ENCODE data around the gene LHX2.

The LHX2 gene

DNA sequence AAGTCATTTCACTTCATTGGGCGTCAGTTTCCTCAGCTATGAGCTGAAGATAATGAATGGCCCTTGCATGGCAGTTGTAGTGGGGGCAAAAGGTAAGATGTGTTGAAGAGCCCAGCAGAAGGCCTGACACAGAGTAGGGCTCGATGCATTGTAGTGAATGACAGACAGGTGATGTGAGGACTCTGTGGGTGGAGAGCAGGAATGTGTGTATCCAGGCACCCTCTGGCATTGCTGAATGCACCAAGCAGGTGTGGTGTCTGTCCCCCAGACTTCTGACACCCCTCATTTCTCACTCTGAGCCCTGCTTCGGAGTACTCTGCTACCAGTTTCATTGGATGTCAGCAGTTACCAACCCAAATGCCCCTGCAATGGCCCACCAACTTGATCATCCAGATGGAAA is 22.4 kb downstream of the LHX2 start:
- Histone ChIP-seq H3K4me3 (ENCODE audit: low read length) (no peak overlapping the region), H3K9me3 (replicated peaks; ENCODE audit: insufficient read depth, low read length) (no peaks in the 10 kb centered on the region), H3K4me2 (ENCODE audit: low read depth, low read length) (no peak overlapping the region), H3K9ac (ENCODE audit: low read length) (no peak overlapping the region), H3K79me2 (ENCODE audit: low read length) (no peaks in the 10 kb centered on the region), H4K20me1 (ENCODE audit: insufficient read depth, low read length) (no peaks in the 10 kb centered on the region), H3K36me3 (replicated peaks; ENCODE audit: insufficient read depth, low read length) (no peaks in the 10 kb centered on the region), H3F3A (ENCODE audit: insufficient read depth, low read length) (no peaks in the 10 kb centered on the region), H3K9me2 (replicated peaks; ENCODE audit: insufficient read depth, low read length) (no peaks in the 10 kb centered on the region), H3K4me1 (ENCODE audit: low read length) (no peaks in the 10 kb centered on the region), H3K27me3 (replicated peaks; ENCODE audit: insufficient read depth, low read length) (no peaks in the 10 kb centered on the region), H2AFZ (ENCODE audit: low read length) (no peak overlapping the region), H3K27ac (ENCODE audit: low read length) (no peak overlapping the region)
- no peak for DNase-seq
- TF ChIP-seq EZH2 (optimal IDR thresholded peaks at IDR 0.05; ENCODE audit: low read depth, low read length): no peak
- no peak for TF ChIP-seq EZH2phosphoT487 (IDR thresholded peaks at IDR 0.05; ENCODE audit: low read length)
- no peak for TF ChIP-seq CTCF (IDR thresholded peaks at IDR 0.05; ENCODE audit: low read length)

DNA sequence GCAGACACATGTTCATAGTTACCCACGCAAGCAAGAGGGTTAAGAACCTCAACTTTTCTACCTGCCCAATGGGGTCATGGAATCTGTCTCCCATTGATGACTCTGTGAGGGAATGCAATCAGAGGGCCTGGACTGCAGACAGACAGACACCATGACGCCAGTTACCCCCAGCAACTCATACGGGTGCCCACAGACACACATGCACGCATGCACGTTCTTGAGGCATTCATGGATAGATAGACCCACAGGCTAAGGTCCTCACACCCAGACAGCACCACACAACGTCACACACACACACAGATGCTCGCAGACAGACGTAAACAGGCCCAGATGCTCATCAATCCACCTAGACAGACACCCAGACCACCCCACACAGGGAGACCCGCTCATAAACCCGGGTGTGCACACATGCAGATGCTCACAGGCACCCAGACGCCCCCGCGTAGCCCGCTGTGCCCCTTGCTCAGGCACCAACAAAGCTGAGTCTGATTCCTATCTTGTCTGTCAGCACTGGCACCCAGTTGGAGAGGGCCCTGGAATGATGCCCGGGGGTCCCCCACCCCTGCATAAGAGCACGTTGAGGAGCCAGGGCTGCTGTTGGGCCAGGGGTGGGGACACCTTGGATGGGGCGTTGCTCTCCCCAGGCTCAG is 23.6 kb downstream of the LHX2 start:
- H3K27me3 ChIP-seq (replicated peaks; ENCODE audit: insufficient read depth, low read length): no peaks in the 10 kb centered on the region

DNA sequence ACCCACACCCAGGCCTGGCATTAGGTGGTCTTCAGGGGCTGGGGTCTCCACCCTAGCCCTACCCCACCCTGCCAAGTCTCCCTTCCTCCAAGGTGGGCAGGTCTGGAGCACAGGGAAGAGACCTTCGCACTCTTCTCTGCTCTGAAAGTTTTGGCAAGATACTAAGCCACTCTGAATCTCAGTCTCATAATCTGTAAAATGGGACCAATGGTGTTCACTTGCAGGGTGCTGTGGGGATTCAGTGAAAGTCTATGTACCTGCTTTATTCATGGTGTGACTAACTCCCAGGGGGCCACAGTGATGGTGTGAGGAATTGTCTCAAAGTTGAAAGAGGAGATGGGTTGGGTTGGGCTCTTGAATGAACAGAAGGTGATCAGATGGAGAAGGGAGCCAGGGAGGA is 25.0 kb downstream of the LHX2 start:
- no peak overlapping the region for H3K4me3 ChIP-seq (ENCODE audit: low read length)
- peaks cover 3% of the 10 kb centered on the region for H3K27me3 ChIP-seq (replicated peaks; ENCODE audit: insufficient read depth, low read length)
- TF ChIP-seq EZH2 (optimal IDR thresholded peaks at IDR 0.05; ENCODE audit: low read depth, low read length): no peak
- no peak for TF ChIP-seq EZH2phosphoT487 (IDR thresholded peaks at IDR 0.05; ENCODE audit: low read length)
- TF ChIP-seq CTCF (IDR thresholded peaks at IDR 0.05; ENCODE audit: low read length): no peak
- H3K4me2 ChIP-seq (ENCODE audit: low read depth, low read length): no peak overlapping the region
- no peaks in the 10 kb centered on the region for H3F3A ChIP-seq (ENCODE audit: insufficient read depth, low read length)
- H4K20me1 ChIP-seq (ENCODE audit: insufficient read depth, low read length): no peaks in the 10 kb centered on the region
- H3K9me2 ChIP-seq (replicated peaks; ENCODE audit: insufficient read depth, low read length): no peaks in the 10 kb centered on the region
- H3K9ac ChIP-seq (ENCODE audit: low read length): no peak overlapping the region
- H3K79me2 ChIP-seq (ENCODE audit: low read length): no peaks in the 10 kb centered on the region
- DNase-seq: no peak
- H3K27ac ChIP-seq (ENCODE audit: low read length): no peak overlapping the region
- no peak overlapping the region for H2AFZ ChIP-seq (ENCODE audit: low read length)
- H3K9me3 ChIP-seq (replicated peaks; ENCODE audit: insufficient read depth, low read length): no peaks in the 10 kb centered on the region
- H3K4me1 ChIP-seq (ENCODE audit: low read length): no peaks in the 10 kb centered on the region
- H3K36me3 ChIP-seq (replicated peaks; ENCODE audit: insufficient read depth, low read length): no peaks in the 10 kb centered on the region

More for the DNA sequence above, 23.6 kb downstream of the LHX2 start:
- H2AFZ ChIP-seq (ENCODE audit: low read length): no peak overlapping the region
- no peak overlapping the region for H3K4me2 ChIP-seq (ENCODE audit: low read depth, low read length)
- H3K9ac ChIP-seq (ENCODE audit: low read length): no peak overlapping the region
- no peak for DNase-seq
- no peaks in the 10 kb centered on the region for H3K79me2 ChIP-seq (ENCODE audit: low read length)
- H3K4me3 ChIP-seq (ENCODE audit: low read length): no peak overlapping the region
- no peak for TF ChIP-seq EZH2 (optimal IDR thresholded peaks at IDR 0.05; ENCODE audit: low read depth, low read length)
- TF ChIP-seq EZH2phosphoT487 (IDR thresholded peaks at IDR 0.05; ENCODE audit: low read length): no peak
- TF ChIP-seq CTCF (IDR thresholded peaks at IDR 0.05; ENCODE audit: low read length): no peak
- H3K4me1 ChIP-seq (ENCODE audit: low read length): no peaks in the 10 kb centered on the region
- no peaks in the 10 kb centered on the region for H3K9me3 ChIP-seq (replicated peaks; ENCODE audit: insufficient read depth, low read length)
- no peak overlapping the region for H3K27ac ChIP-seq (ENCODE audit: low read length)
- no peaks in the 10 kb centered on the region for H4K20me1 ChIP-seq (ENCODE audit: insufficient read depth, low read length)
- no peaks in the 10 kb centered on the region for H3F3A ChIP-seq (ENCODE audit: insufficient read depth, low read length)
- H3K9me2 ChIP-seq (replicated peaks; ENCODE audit: insufficient read depth, low read length): no peaks in the 10 kb centered on the region
- no peaks in the 10 kb centered on the region for H3K36me3 ChIP-seq (replicated peaks; ENCODE audit: insufficient read depth, low read length)
